ENCODE results near the gene C9orf50. TPM values are rescaled to one million over a fixed set of nuclear protein-coding genes. Genes with fewer than 3 reads are reported as not detected.

Gene C9orf50
- total and polyA plus RNA-seq, 7 donors, result 0.03 to 1.2 (median 0.82) TPM; not detected in 4

DNA sequence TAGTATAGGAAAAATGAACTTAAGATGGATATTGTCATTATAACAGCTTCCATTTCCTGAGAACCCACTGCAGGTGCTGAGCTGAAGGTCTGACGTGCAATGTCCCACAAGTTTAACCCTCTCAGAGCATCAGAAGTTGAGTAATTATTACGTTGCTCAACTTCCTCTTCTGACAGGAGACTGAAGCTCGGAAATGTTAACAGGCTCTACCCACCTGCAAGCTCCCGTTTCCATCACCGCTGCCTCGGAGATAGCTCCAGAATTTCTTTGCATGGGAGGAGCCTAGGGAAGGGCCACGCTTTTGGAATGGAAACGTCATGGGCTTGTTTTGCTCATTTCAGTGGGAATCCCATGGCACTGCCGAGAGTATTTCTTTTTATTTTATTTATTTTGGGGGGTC lies 4.0 kb upstream of the C9orf50 start:
- TF ChIP-seq POLR2AphosphoS5 (IDR thresholded peaks at IDR 0.05), result no peak
- TF ChIP-seq CTCF (IDR thresholded peaks at IDR 0.05), result no peak
- TF ChIP-seq POLR2A (IDR thresholded peaks at IDR 0.05), result no peak
- no peaks in the 10 kb centered on the region for H3K27me3 ChIP-seq
- 38 to 73% methylated on average over 9 of the region's 9 CpGs for WGBS, 2 donors
- H3K27ac ChIP-seq, result peak overlapping the region in 3 of 4 donors; percentile 89 to 98 (median 91)
- peak overlapping the region in 1 of 4 donors; percentile 88 for H3K4me3 ChIP-seq
- intact Hi-C loops (cut with DNase I), result no loop called here
- peaks cover 0 to 50% (median 43%) of the 10 kb centered on the region in 4 donors for H3K4me1 ChIP-seq
- DNase-seq, result no peak
- no peaks in the 10 kb centered on the region for H3K36me3 ChIP-seq
- no peaks in the 10 kb centered on the region for H3K9me3 ChIP-seq

GRCh38 chr9:129624168-129624759 lies 3.4 kb upstream of the C9orf50 start:
- Histone ChIP-seq H3K9me3 (no peaks in the 10 kb centered on the region), H3K36me3 (no peaks in the 10 kb centered on the region), H3K4me1 (peaks cover 0 to 47% (median 46%) of the 10 kb centered on the region in 4 donors), H3K27me3 (no peaks in the 10 kb centered on the region), H3K27ac (no peak overlapping the region), H3K4me3 (no peak overlapping the region)
- WGBS, 2 donors, result 44 to 51% methylated on average over 12 of the region's 12 CpGs
- TF ChIP-seq EP300 (IDR thresholded peaks at IDR 0.05) (no peak), CTCF (IDR thresholded peaks at IDR 0.05) (peak; percentile 36 to 75 (median 66))
- DNase-seq, result no peak
- intact Hi-C loops (cut with DNase I), result no loop called here

DNA sequence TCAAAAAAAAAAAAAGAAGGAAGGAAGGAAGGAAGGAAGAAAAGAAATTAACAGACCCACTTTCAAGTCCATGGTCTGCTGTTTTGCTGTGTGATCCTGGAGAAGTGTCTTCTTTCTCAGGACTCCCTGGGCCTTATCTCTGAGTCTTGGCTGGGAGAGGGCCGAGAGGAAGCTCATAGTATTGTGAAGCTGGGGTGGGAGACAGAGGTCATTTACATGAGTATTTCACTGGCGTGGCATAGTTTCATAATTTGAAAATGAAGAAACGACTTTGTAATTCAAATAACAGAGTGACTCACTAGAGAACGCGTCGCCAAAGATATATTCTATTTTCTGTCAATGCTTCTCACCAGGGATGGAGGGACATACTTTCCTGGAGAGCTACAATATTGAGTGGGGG lies 2.4 kb upstream of the C9orf50 start:
- H3K27me3 ChIP-seq, result no peaks in the 10 kb centered on the region
- 80 to 83% methylated on average over 6 of the region's 6 CpGs for WGBS, 2 donors
- H3K36me3 ChIP-seq, result no peaks in the 10 kb centered on the region
- H3K9me3 ChIP-seq, result no peaks in the 10 kb centered on the region
- H3K27ac ChIP-seq, result no peak overlapping the region
- H3K4me1 ChIP-seq, result peaks cover 0 to 40% (median 39%) of the 10 kb centered on the region in 4 donors
- no peak overlapping the region for H3K4me3 ChIP-seq
- no peak for TF ChIP-seq CTCF (IDR thresholded peaks at IDR 0.05)
- no peak for TF ChIP-seq EP300 (IDR thresholded peaks at IDR 0.05)
- TF ChIP-seq POLR2AphosphoS5 (IDR thresholded peaks at IDR 0.05), result no peak
- TF ChIP-seq POLR2A (IDR thresholded peaks at IDR 0.05), result no peak
- DNase-seq, result no peak
- intact Hi-C loops (cut with DNase I), result no loop called here

- peak overlapping the region; percentile 33 to 68 (median 48) for H3K27ac ChIP-seq
- intact Hi-C loops (cut with DNase I), result loop anchor here (2.0 kb wide), 1 partner anchor 487 kb away; no protein-coding TSS in a partner anchor
Observed at GRCh38 chr9:129619787-129620668, 873 bp downstream of the C9orf50 start.

More at GRCh38 chr9:129619787-129620668, 873 bp downstream of the C9orf50 start:
- H3K4me1 ChIP-seq, result peaks cover 0 to 19% (median 14%) of the 10 kb centered on the region in 4 donors
- no peak for TF ChIP-seq POLR2A (IDR thresholded peaks at IDR 0.05)
- TF ChIP-seq EP300 (IDR thresholded peaks at IDR 0.05), result no peak
- TF ChIP-seq POLR2AphosphoS5 (IDR thresholded peaks at IDR 0.05), result no peak
- TF ChIP-seq CTCF (IDR thresholded peaks at IDR 0.05), result no peak
- H3K36me3 ChIP-seq, result no peaks in the 10 kb centered on the region
- H3K9me3 ChIP-seq, result no peaks in the 10 kb centered on the region
- no peak for DNase-seq
- 2 to 3% methylated on average over 82 of the region's 82 CpGs for WGBS, 2 donors
- H3K4me3 ChIP-seq, result peak overlapping the region; percentile 20 to 80 (median 54)
- no peaks in the 10 kb centered on the region for H3K27me3 ChIP-seq

Measured in sigmoid colon (tissue), 7 donors.